GM19193 (cell line): ENCODE results near the gene PDGFA.

Experiments used
- POLR2A ChIP-seq: IDR thresholded peaks from 4 replicates; pipeline ENCODE4 v1.6.1; 2011; ENCODE audit not compliant: insufficient read depth, insufficient read length; ENCODE audit errors: extremely low read depth

The PDGFA gene

GRCh38 chr7:525740-526139 is 6.1 kb upstream of the PDGFA start:
- TF ChIP-seq POLR2A: no peak

GRCh38 chr7:524800-525199 is 5.2 kb upstream of the PDGFA start:
- no peak for TF ChIP-seq POLR2A

- no peak for TF ChIP-seq POLR2A
Measured at GRCh38 chr7:523347-524336, 4.0 kb upstream of the PDGFA start.

DNA sequence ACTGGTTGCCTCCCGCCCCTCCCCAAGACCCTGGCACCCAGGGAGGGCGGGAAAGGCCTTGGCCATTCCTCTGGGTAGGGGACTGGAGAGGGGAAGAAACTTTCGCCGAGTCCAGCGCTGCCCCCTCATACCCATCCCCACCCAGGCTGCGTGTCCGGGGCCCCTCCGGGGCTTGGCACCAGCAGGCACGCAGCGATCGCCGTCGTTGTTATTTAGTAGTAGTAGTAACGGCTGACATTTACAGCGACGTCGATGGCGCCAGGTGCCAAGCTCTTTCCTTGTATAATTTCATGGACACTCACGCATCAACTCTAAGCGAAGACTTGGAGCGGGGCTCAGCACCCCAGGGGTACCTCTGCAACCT is 3.3 kb upstream of the PDGFA start:
- TF ChIP-seq POLR2A: no peak

GRCh38 chr7:522071-522950 is 2.7 kb upstream of the PDGFA start:
- no peak for TF ChIP-seq POLR2A

- no peak for TF ChIP-seq POLR2A
Measured at GRCh38 chr7:521221-522070, 1.8 kb upstream of the PDGFA start.

DNA sequence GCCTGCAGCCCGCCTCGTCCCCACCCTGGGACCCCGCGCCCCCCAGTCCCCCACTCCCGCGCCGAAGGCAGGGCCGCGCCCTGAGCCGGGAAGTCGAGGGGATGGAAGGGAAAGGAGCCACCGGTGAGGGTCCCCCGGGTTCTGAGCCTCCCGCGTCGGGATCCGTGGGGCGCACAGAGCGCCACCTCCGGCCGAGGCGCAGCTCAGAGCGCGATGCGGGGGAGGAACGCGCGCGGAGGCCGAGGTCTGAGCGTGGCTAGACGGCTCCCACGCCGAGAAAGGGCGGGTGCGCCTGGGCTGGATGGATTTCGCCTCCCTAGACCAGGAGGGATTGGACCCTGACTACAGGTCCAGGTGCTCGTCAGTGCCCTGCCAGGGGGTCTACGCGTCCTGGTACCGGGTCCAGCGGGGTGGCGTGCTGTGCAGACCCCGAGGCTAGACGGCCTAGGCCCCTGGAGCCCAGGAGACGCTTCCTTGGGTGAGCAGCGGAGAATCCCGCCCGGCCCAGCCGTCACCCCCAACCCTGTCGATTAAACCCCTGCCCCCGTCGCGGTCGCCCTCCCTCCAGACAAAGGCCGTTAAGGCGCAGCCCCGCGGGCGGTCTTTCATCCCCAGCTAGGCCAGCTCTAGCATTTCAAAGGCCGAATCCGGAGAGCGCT is 986 bp upstream of the PDGFA start:
- no peak for TF ChIP-seq POLR2A

GRCh38 chr7:518630-519483 is 789 bp downstream of the PDGFA start:
- no peak for TF ChIP-seq POLR2A

- no peak for TF ChIP-seq POLR2A
Measured at GRCh38 chr7:517774-518629, 1.6 kb downstream of the PDGFA start.

GRCh38 chr7:516606-517456 is 2.8 kb downstream of the PDGFA start:
- no peak for TF ChIP-seq POLR2A

- no peak for TF ChIP-seq POLR2A
Measured at GRCh38 chr7:516216-516605, 3.4 kb downstream of the PDGFA start.

DNA sequence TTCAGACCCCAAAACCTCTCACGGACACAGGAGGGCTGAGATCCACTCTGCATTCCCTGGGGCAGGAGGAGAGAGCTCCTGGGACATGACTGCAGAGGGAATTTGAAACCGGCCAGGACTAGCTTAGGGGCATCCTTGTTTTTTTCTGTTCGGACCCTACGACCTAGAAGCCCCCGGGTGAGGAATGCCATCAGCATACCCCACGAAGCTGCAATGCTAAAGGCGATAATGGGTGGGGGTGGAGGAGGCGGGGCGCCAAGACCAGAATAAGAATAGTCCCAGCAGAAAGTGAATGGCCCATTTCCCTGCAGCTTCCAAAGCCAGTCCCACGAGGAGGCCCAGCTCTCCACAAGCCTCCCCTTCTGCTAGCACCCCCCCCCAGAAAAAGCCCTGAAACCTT is 4.0 kb downstream of the PDGFA start:
- TF ChIP-seq POLR2A: no peak
